ENCODE data around the gene ZFTA.
"Not testable (repeated sequence)": the region's sequence is repeated elsewhere in the genome, so short reads cannot be mapped to it uniquely, and the experiment has no call there.

Gene ZFTA

DNA sequence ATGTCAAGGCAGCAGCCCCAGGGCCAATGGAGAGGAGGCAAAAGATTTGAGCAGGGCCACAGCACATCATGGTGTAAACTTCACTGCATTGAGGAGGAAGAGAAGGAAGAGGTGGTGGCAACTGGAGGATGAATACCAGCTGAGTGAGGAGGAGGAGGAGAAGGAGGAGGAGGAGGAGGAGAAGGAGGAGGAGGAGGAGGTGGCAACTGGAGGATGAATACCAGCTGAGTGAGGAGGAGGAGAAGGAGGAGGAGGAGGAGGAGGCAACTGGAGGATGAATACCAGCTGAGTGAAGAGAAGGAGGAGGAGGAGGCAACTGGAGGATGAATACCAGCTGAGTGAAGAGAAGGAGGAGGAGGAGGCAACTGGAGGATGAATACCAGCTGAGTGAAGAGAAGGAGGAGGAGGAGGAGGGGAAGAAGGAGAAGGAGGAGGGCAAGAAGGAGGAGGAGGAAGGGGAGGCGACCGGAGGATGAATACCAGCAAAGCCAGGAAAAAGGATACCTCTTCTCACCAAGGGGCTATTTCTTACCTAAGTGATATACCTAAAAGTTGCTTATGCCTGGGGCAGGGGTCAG lies 3.3 kb upstream of the ZFTA start:
- not testable (repeated sequence) for DNase-seq

DNA sequence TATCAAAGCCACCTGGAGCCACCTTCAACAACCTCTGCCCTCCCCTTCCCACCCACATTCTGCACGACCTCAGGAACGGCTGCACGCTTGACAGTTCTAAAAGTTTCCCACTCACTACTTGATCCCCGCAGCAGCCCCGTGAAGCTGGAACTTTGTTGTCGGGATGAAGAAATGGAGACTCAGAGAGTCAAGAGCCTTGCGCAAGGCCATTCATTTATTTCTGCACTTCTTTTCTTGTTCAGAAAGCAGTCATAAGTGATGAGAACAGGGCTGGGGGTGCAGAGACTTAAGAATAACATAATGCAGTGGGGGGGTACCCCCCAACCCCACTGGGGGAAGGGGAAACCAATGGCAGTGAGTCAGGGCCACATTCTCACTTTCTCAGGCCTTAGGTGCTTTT lies 2.2 kb upstream of the ZFTA start:
- no peak for DNase-seq

DNA sequence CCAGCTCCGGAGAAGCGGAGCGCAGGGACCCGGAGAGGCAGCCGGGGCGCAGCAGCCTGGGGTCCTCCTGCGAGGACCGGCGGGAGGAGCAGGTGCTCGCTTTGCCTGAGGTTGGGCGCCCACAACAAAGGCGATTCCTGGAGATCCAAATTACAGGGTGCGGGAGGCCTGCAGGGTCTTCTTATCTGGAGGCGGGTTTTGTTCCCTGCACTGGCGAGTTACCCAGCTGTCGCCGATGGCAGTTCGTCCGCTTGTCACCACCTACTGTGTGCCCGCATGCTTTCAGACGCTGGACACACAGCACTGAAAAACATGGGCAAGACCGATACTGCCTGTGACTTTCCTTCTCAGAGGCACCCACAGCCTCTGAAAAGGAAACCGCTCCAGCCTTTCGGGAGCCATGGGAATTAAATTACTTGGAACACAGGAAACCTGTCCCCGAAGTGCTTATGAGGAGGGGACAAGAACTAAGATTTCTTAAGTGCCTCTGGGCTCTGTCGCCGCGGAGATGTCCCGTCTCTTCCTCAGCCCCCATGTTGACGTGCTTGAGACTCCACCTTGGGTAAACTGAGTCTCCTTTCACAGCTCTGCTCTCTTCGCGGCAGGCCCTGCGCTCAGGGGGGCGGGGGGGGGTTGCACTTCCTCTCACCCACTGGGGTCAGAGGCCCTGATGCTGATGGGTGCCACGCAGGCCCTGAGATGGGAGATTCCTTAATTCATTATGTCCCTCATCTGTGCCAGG lies 1.3 kb upstream of the ZFTA start:
- no peak for DNase-seq

DNA sequence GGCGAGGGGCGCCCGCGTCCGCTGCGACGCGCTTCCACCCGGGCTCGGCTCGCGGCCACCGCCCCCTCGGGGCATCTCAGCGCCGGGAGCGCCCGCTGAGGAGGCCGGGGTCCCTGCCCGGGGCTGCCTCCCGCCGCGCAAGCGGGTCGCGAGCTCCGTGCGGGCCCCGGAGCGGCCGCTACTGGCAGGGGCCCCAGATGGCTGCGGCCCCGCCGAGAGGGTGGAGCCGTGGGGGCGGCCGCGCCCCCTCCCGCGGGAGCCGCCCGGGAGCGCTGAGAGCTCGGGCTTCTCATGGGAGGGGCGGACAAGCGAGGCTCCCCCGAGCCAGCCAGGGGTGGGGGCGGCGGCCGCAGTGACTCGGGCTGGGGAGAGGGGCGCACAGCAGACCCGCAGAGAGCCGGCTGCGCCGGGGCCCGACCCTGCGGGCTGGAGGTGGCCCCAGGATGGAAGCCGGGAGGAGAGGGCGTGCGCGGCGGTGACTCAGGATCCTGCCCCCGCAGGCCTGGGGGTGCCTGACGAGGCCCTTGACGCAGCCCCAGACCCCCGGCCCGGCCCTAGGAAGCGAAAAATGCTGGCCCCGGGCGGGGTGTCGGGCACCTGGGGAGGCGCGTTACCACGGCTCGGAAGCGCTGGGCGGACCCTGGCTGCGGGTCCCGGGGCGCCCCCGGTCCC lies 603 bp upstream of the ZFTA start:
- no peak for DNase-seq

DNA sequence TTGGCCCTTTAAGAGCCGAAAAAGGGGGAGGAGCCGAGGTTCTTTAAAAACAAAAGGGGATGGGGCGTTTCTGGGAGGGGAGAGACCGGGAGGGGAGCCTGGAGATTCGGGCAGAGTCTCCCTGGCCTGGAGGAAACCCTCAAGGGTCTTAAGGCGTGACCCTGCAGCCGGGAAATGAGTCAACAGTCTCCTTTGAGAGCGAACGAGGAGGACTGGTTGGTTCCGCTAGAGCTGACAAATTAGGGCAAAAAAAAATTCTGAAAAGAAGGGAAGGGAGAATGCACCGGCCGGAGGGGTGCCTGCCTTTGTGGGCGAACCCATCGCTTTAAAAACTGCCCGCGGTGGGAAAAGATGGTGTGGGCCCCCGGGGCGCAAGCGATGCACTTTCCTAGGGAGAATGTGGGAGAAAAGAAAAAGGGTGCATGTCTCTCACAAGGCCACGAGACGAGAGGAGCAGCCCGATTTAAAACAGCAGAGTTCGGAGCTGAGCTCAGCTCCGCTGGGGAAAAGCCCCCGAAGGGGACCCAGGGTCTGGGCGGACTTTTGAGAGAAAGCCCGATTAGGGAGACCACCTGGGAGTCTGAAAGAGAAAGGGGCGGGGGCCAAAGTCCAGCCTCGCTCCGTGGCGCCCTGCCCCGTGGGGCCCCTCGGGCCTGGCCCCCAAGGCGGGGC lies 874 bp downstream of the ZFTA start:
- no peak for DNase-seq

DNA sequence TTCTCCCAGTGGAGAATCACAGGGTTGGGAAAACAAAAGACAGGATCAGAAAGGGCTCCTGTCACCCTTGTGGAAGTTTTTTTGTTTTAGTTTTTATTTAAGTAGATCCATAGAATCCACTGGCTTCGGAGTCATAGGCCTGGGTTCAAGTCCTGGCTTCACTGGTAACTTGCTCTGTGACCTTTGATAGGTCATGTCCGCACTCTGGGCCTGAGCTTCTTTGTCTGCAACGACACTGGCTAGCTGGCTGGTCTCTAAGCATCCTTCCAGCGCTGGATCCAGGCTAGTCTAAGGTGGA lies 1.4 kb downstream of the ZFTA start:
- DNase-seq = no peak

DNA sequence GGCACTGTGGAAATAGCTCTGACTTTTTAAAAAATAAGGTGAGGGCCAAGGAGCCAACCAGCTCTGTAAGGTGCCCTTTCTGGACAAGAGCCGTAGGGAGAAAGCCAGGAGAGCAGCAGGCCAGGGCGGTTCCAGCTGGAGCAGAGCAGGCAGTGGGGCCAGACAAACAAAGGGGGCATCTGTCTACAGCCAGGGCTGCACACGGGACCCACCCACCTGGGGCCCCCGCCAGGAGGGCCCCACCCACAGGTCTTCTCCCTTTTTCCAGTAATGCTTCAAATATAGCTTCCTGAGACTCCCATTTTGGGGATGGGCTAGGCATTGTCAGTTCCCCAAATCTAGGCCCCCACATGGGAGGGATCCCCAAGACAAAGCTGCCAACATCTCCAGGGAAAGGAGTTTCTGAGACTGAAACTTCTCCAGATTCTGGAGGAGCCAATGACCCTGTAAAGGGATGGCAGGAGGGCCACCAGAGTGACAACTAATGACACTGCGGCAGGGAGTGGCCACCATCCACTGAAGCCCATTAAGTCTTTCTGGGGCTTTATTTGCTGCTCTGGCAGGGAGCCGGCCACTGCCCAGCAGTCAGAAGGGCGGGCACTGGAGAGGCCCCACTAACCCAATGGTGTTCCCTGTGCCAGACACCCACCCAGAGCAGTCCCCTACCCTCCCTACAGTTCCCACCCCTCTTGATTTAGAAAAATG lies 1.9 kb downstream of the ZFTA start:
- DNase-seq = no peak

DNA sequence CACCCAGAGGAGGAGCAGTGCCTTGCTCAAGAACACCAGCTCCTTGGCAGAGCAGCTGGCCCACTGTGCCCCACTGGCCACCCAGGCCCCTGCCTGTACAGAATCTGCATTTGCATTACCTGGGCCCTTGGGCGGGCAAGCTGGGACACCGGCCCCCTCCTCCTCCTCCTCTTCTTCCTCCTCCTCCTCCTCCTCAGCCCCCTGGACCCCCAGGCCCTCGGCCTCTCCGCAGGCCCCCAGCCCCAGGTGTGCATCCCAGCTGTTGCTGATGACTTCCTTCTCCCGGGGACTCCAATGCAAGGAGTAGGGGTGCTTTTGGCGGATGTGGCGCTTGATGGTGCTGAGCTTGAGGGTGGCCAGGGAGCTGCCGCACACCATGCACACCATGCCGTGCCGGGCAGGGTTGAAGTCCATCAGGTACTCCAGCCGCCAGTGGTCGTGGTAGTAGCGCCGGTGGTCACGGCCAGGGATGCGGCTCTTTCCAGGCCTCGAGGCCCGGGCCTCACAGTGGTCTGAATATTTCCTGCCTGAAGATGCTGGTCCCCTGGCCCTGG lies 2.8 kb downstream of the ZFTA start:
- DNase-seq = no peak

DNA sequence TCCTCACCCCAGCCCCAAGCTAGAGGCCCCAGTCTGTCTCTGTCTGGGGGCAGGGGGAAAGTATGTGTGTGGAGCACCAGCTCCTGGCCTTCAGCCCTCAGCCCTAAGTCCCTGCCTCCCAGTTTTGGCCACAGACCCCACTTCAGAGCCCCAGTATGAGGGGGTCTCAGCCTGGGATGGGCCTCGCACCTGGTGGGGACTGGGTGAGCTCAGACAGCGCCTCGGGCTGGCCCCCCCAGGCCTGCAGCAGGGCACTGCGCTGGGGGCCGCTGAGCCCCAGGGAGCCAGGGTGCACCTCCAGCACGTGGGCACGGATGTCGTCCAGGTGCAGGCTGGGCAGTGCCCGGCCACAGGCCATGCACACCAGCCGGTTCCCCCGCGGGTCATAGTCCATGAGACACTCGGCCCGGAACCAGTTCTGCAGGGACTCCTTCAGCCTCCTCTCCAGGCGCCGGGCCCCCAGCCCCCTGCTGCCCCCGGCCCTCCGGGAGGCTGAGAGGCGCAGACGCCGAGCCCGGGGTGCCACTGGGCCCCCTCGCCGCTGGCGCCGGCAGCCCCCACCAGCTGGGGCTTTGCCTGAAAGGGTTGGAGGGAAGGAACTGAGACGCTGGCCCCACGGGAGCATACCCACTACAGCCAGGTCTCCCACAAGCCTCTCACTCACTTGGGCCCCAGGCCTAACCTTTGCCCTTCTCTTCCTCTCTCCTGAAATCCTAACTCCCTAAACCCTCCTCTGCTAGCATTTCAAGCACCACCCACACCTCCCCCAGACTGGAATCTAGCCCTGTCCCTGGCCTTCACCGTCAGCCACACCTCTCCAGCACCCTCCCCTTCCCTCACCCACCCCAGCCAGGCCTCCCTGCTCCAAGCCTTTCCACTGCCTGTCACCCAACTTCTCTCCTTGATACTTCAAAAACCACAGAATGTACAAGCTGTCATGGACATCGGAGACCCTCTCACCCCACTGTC lies 3.6 kb downstream of the ZFTA start:
- no peak for DNase-seq

DNA sequence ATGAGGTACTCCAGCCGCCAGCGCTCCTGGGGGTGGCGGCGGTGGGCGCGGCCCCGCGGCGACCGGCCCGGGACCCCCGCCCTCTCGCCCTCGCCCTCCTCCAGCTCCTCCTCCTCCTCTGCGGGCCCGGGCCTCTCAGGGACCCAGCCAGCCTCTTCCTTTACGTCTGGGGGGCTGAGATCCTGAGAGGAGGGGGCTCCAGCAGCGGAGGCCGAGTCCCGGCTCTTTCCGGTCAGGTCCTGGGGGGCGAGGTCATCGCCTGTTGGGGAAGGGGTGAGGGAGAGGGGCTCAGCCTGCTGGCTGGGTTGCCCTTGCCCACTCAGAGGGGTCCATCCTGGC lies 4.3 kb downstream of the ZFTA start:
- DNase-seq = no peak

DNA sequence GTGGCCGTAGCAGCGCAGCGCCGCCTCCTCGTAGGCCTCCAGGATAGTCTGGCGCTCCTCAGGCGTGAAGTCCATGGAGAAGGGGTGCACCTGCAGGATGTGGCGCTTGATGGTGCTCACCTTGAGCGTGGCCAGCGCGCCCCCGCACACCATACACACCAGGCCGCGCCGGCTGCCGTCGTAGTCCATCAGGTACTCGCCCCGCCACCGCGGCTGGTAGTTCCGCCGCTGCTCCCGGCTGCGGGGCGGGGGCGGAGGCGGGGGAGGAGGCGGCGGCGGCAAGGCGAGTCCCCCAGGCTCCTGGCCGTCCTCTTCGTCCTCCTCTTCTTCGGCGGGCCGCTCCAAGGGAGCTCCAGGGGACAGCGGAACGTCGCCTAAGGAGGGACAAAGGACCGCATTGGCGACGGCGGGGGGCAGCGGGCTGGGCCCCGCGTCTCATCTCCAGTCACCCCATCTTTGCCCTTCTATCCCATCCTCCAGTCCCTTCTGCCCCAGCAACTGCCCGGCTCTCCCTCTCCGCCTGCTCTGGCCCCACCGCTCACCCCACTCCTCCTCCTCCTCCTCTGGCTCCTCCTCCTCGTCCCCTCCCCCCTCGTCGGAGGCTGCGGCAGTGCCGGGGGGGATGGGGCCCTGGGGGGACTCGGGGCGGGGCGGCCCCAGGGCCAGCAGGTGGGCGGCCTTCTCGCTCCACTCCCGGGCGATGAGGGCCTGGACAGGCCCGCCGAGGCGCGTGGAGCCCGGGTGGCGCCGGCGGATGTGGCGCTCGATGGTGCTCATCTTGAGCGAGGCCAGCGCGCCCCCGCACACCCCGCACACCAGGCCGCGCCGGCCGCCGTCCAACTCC lies 4.9 kb downstream of the ZFTA start:
- DNase-seq = no peak

DNA sequence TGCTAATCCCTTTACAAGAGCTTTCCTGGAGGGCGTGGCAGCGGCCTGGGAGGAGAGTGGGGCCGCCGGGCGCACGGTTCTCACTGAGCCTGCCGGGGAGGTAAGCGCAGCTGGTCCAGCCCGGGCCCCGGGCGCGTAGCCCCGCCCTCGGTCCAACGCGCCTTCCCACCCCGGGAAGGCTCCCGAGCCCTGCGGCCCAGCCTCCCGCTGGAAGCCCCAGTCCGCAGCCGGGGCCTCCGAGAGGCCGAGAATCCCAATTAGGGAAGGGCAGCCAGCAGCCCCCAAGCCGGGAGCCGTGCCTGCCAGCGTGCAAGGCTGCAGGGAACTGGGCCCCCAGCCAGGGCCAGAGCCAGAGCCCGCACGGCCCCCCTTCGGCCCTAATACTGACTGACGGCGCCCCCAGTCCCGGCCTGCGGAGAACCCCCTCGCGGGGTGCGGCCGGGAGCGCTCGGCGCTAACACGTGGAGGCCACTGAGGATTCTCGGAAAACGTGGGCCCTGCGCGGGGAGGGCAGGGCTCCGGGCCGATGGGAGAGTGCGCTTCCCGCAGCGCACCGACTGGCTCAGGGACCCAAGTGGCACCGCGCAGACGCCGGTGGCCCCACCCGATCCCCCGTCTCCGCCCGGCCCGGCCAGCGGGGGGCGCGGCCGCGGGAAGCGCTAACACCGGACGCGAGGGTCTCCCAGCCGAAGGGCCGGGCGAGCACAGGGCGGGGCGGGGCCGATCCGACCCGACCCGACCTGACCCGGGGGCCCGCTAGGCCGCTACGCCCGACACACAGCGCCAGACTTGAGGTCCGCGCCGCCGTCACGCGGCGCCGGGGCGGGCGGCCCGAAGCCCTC lies 5.7 kb downstream of the ZFTA start:
- DNase-seq = no peak

DNA sequence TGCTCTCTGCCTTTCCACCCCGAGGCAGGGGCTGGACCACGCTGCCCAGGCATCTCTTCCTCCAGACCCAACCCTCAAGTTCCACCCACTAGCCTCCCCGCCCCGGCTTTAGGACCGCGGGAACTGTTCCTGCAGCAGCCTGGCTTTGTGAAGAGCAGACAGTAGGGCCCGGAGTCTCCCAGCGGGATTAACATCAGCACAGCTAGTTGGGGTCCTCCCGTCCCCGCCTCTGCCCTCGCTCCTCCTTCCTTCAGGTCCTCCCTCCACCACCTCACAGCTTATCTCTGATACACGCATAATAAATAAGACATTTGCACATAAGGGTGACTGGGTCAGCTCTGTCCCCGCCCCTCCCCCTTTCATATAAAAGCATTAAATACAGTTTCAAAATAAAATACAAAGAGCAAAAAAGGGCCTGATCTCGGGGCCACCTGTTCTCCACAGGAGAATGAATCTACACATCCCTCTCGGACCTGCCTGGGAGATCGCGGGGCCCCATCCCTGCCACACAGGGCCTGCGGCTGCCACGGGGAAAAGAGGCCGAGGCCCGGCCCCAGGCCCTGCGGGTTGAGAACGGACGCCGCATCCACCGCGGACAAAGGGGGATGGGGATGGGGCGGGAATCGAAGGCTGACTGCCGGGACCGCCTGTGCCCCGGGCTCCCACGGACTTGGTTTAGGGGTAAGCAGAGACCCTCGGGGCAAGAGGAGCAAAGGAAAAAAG lies 6.5 kb downstream of the ZFTA start:
- DNase-seq = no peak

DNA sequence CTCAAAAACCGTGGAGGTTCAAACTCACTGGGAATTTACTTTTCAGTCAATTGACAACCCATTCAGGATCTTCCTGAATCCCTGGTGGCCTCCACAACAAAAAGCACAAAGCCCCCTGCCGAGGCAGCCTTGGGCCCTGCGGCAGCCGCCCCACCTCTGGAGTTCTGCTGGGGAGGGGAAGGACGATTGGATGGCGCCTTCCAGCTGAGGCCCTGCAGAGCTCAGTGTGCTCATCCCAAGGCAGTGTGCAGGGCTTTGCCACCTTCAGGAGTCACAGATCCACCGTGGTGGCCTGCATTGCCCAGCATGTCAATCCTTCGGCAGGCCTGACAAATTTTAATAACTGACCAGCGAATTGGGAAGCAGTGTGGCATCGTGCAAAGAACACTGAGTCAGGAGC lies 7.4 kb downstream of the ZFTA start:
- no peak for DNase-seq

DNA sequence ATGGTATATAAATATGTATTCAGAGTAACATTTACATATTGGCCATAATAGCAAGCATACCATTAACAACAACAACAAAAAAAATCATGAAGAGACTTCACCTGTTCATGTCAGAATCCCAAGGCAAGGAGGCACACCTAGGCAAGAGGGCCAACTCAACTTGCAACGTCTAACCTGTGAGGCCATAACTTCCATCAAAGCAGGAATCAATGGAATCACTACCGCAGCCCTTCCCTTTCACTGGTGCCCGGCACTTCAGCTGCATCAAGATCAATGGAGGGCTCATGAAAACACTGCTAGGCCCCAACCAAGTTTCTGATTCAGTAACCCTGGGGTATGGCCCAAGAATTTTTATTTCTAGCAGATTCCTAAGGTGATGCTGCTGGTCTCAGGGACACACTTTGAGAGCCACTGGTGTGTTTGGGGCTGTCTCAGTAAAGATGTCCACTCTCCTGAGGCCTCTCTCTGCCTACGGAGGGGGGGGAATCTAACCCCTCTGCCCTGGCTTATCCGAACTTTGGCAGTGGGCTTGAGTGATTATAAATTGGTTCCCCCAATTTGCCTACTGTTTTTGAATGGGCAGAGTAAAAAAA lies 8.0 kb downstream of the ZFTA start:
- DNase-seq = no peak

DNA sequence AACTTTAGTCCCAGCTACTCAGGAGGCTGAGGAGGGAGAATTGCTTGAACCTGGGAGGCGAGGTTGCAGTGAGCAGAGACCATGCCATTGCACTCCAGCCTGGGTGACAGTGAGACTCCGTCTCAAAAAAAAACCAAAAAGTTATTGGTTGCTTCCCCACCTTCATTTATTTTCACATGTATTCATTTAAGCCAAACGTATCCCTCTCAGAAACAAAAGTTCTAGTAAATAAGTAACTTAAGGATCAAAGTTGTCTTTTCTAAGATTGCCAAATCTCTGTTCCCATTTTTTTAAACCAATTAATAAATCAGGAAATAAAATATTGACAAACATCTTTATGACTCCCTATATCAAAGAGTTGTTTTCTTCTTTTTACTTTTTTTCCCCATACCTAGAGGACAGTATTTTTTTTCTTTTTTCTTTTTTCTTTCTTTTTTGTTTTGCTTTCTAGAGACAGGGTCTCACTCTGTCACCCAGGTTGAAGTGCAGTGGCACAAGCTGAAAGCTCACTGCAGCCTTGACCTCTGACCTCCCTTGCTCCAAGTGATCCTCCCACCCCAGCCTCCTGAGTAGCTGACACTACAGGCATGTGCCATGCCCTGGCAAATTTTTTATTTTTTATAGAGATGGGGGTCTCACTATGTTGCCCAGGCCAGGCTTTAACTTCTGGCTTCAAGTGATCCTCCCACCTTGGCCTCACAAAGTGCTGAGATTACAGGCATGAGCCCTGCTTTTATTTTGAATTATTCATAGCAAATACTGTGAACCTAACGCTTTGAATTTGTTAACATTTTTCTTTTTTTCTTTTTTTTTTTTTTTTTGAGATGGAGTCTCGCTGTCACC lies 11.4 kb downstream of the ZFTA start:
- no peak for DNase-seq

DNA sequence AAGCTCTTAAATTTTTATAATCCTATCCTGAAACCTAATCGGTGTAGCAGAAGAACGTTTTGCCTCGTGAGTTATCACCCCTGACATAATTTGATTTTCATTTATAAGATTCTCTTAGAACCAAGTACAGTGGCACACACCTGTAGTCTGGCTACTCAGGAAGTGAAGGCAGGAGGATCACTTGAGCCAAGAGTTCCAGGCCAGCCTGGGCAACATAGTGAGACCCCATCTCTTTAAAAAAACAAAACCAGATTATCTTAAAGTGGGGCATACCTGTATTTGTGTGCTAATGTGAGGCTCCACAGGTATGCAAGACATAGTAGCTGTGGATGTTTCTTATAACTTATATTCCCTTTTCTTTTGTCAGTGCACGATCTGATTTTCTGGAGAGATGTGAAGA lies 19.0 kb downstream of the ZFTA start:
- DNase-seq = no peak

DNA sequence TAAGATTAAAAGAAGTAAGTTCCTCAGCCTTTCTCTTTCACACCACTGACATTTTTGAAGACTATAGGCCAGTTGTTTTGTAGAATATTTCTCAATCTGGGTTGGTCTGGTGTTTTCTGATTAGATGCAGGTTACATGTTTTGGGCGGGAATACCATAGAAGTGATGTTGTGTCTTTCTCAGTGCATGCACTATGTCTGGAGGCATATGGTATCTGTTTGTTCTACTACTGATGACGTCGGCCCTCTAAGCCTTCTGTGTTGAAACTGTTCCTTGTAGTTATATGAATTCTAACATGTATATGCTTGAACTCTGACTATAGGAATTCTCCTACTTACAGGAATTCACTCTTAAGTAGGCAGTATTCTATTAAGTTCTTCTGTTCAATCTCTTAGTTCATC lies 21.6 kb downstream of the ZFTA start:
- no peak for DNase-seq
